Endometrial microvascular endothelial cells (primary cell): ENCODE data around the gene GHRL. TPM values are rescaled to one million over a fixed set of nuclear protein-coding genes. Genes with fewer than 3 reads are reported as not detected.
"Not testable (repeated sequence)": the region's sequence is repeated elsewhere in the genome, so short reads cannot be mapped to it uniquely, and the experiment has no call there.

Experiments
- in situ Hi-C: cut with HindIII; loops from 2 replicates; pipeline ENCODE4 v1.10.0; 2017; ENCODE audit warnings: low sequenced_read_pairs, low pct_unique_long_range_greater_than_20kb; ENCODE audit errors: inconsistent ontology term
- total RNA-seq: library from RNA; depleted of rRNA; stranded (reverse); fragments of >200 nt; gene quantifications from one replicate; pipeline ENCODE4 v1.2.3, GENCODE V29; 2015; ENCODE audit errors: inconsistent ontology term

GHRL gene
- total RNA-seq, 1 donor from 2014 or later: not detected

DNA sequence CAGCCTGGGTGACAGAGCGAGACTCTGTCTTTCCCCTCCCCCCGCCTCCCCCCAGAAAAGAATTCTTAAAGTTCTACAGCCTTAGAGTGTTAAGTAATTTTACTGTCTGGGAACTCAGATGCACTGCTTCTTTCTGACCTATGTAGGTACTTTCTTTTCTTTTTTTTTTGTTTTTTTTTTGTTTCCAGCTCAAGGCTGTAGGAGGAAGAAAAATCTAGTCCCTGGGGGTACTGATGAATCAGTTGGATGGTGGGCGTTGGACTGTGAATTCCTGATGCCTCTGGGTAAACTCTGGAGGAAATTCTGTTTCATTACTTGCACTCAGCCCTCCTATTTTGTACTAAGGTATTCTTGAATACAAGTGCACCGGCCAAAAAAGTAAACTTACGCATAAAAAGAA lies 10.8 kb downstream of the GHRL start:
- in situ Hi-C loops: no loop called here

DNA sequence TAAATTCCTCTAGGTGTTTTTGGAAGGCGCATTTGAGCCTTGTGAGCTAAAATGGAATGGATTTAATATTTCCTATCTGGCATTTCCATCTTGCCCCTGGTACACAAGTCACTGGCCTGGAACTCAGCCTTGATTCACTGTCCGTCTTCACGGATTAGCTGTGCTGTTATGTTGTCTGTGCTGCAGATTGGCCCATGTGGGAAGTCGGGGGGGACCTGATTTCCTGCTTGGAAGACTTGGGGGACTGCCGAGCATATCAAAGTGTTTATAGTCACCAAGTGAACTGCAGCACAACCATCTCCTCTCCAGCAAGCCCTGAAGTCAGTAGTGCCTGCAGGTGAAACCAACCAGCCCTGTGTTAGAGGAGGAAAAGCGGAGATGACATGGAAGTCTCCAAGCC lies 12.2 kb downstream of the GHRL start:
- in situ Hi-C loops: no loop called here

DNA sequence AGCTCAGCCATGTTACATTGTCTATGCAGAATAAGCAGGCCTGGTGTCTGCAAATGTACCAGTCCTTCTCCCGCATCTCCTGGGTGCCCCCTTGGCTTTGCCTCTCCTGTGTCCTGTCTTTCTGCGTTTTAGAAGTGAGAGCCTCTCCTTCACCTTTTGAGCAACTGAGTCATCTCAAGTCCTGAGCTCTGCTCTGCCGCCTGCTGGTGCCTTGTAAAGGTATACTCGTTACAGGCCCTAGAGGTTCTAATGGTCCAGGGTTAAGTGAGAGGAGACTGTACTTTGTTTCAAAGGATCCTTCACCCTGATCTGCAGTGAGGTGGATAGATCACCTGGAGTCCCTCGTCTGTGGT lies 12.6 kb downstream of the GHRL start:
- in situ Hi-C loops: no loop called here

DNA sequence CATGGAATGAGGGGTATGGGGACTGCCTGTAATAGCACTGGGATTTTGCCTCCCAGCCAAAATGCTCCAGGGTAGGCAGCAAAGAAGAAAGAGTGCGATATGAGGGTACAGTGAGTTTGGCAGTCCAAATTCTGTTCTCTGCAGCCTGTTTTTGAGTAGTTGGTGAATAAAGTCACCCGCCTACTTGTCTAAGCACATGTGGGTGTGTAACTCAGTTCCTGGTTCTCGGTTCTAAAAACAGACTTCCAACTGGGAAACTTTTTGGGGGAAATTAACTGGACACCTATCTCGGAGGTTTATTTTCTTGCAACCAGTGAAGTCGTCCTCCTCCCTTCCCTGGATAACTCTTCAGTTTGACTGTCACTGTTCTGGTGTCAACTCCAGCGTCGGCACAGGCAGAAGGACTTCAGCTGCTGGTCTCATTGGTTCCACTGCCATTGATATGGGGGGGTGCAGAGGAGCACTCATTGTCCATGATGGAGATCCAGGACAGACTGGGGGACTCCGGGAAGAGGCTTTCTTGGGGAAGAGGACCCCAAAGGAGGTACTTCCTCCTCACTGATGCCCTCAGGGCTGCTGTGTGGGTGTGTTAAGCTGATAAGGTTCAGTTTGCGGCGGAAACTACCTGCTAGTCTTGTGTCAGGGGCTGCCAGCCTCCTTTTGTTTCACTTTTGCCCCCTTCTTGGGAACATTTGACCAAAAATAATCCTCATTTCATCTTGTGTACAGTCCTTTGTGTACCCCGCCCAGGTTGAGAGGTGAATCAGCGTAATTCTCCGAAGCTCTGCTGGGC lies 13.2 kb downstream of the GHRL start:
- in situ Hi-C loops: no loop called here

DNA sequence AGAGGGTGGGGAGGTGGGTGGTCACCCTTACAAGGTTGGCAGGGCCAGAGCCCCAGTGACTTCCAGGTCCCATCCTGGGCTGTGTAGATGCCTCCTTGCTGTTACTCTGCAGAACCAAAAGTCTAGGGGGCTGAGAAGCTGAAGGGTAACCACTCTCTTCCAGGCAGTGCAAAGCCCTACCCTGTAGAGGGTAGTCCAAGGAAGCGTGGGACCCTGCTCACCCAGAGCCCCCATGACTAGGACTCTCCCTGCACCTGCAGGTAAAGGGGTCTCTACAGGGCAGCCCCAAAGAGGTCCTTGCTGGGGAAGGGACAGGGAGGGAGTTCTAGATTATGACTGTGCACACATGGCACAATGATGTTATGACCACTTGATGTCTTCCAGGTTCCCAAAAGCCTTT lies 14.2 kb downstream of the GHRL start:
- in situ Hi-C loops: no loop called here

DNA sequence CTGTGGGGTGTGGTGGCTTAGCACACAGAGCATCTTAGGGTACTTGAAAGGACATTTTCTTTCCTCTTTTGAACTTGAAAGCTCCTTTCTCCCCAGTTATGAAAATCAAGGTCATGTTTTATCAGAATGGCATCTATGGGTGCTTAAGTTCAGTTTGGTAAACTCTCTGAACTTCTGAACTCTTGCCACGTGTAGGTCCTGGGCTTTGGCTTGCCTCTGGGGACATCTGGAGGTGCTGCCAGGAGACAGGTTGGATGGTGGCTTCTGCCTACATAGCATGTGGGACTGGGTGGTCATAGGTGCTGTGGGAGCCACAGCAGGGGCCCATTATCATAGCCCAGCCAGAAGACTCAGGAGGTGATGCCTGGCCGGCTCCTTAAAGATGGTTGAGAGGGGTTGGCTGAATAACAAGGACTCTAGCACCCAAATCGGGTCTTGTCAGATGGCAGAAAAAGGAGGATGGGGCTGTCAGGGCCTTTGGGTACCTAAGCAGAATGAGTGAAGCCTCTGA lies 15.6 kb downstream of the GHRL start:
- in situ Hi-C loops: no loop called here

DNA sequence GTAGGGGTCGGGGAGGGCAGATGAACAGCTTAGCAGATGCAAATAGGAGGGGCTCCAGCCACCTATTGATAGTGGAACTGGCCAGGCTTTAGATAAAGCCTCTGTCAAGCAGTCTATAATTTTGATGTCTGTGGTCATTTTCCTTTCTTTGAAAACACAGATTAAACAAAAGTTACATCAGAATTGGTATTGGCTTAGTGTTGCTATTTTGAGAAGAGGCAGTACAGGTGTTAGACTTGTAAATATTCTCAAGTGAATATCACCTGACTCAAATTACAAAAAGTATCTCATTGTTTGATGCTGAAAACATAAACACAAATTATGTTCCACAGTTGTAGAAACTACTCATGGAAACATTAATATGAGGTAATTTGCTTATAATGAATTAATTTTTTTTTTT lies 18.1 kb downstream of the GHRL start:
- in situ Hi-C loops: no loop called here

DNA sequence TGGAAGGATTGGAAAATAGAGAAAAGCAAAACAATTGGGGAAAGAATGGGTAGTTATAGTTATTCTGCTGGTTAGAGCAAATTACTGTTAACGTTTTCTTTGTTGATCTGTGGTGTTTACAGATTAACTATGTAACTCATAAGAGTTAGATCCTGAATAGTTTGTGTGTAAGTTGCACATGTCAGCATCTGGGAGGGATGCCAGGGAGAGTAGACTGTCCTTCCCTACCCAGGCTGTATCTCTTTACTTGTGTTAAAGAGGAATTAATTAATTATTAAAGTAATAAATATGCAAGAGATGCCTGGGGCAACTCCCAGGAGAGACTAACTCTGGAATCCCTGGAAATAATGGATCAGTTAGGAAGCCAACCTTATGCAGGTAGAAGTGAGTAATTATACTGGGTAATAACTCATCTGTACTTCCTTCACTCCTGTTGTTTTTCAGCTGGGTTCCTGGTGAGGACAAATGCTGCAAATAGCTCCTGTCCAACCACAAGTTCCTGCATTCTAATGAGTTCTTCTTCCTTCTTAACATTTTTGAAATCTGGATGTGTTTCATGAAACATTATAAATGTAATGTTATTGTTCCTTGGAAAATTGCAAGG lies 18.9 kb downstream of the GHRL start:
- in situ Hi-C loops: no loop called here

DNA sequence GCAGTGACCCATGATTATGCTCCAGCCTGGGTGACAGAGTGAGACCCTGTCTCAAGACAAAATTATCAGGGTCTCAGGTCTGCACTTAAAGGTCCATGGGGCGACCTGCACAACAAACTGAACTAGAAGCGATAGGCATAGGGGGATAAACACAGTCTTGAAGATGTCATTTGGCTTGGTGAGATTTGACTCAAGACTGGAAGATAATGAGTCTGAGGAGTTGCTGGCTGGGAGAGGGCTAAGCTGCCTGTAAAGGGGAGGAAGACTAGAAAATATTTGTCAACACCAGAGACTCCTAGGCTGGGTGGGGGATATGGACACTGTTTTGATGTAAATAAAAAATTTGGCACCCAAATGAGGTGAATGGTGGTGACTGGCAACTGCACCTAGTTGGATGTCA lies 19.8 kb downstream of the GHRL start:
- in situ Hi-C loops: no loop called here

DNA sequence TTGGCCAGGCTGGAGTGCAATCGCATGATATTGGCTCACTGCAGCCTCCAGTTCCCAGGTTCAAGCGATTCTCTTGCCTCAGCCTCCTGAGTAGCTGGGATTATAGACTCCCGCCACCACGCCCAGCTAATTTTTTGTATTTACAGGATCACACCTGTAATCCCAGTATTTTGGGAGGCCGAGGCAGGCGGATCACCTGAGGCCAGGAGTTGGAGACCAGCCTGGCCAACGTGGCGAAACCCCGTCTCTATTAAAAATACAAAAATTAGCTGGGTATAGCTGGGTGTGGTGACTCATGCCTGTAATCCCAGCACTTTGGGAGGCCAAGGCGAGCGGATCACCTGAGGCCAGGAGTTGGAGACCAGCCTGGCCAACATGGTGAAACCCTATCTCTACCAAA lies 20.3 kb downstream of the GHRL start:
- in situ Hi-C loops: not testable (repeated sequence)

DNA sequence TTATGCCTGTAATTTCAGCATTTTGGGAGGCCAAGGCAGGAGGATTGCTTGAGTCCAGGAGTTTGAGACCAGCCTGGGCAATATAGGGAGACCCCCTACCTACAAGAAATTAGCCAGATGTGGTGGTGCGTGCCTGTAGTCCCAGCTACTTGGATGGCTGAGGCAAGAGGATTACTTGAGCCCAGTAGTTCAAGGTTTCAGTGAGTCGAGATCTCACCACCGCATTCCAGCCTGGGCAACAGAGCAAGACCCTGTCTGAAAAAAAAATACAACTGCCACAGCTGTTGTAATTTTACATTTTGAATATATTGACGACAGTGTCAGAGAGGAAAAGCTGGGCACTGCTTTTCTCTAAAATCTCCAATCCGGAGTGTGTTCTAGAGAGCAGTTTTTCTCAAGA lies 23.3 kb downstream of the GHRL start:
- in situ Hi-C loops: no loop called here

DNA sequence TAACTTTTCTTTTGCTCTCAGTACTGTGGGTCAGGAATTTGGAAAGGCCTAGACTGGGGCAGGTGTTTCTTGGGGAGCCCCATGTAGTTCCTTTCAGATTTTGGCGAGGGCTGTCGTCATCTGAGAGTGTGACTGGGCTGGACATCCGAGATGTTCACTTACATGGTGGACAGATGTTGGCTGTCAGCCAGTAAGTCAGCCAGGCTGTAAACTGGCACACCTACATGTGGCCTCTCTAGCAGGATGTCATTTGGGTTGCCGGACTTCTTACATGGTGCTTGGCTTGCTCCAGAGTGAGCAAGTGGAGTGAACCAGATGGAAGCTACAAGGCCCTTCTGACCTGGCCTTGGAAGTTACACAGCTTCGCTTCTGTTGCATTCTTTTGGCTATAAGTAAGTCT lies 23.8 kb downstream of the GHRL start:
- in situ Hi-C loops: no loop called here

DNA sequence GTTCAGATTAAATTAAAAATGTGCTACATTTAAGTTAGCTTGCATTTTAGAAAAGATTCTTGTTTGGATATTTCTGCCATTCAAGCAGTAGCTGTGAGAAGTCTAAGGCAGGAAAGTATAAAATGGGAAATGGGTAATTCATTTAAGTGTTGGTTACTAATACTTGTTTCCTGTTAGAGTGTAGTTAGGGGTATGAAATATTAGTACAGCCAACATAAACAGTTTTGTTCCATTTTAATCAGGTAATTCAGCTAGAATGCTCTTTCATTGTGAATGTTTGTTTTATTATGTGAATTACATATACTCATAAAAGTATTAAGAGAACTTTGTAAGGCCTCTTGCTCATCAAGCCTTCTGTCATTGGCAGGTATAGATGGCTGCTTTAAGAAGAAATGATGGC lies 24.6 kb downstream of the GHRL start:
- in situ Hi-C loops: no loop called here

DNA sequence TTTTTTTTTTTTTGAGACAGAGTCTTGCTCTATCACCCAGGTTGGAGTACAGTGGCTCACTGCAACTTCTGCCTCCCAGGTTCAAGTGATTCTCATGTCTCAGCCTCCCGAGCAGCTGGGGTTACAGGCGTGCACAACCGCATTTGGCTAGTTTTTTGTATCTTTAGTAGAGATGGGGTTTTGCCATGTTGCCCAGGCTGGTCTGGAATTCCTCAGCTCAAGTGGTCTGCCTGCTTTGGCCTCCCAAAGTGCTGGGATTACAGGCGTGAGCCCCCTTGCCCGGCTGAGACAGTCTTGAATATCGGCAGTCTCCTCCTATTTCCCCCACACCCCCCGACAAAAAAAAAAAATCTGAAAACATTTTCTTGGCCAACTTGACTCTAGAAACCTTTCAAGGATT lies 25.8 kb downstream of the GHRL start:
- in situ Hi-C loops: not testable (repeated sequence)

DNA sequence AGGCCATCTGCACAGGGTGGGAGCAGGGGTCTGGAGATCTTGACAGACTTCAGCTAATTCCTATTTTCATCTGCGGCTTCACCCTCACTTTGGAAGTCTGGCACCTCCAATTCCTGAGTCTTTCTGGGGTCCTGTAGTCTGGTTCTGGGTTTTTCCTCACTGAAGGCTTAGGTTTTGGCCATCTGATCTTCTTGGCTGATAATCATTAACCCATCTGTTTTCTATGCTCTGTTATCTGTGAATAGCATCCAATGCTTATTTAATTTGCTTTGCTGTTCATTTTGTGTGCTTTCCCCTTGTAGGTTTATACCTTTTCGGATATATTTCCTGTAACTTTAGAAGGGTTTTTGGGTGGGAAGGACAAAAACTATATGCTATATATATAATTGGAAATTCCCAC lies 26.9 kb downstream of the GHRL start:
- in situ Hi-C loops: no loop called here

DNA sequence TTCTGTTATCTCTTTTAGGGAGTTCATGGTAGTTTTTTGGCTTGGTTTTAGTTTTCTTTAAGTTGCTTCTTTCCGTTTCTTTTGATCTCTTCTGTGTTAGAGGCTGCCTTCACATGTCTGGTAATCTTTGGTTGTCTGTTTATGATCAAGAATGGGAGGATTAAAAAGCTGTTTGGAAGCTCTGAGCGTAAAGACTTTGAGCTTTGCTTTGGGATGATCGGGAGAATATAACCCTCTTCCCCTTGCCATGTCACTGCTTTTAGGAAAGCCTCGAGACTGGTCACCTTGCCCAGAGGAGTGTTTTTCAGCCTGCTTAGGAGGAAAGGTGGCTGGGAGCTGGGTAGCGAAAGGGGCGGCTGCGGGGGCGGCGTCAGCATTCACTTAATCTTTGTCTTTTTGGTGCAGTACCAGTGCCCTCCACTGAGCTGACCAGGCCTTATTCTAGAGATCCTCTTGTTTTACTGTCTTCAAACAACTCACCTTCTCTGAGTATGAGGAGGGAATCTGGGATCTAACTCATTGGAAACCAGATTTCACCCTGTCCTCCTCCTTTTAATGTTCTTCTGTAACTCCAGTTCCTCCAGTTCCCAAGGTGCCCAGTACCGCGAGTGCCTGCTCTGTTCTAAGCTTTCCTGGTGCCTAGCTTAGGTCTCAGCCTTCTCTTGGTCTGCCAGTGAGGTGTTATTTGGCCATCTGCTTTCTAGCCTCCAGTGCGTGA lies 28.9 kb downstream of the GHRL start:
- in situ Hi-C loops: no loop called here

DNA sequence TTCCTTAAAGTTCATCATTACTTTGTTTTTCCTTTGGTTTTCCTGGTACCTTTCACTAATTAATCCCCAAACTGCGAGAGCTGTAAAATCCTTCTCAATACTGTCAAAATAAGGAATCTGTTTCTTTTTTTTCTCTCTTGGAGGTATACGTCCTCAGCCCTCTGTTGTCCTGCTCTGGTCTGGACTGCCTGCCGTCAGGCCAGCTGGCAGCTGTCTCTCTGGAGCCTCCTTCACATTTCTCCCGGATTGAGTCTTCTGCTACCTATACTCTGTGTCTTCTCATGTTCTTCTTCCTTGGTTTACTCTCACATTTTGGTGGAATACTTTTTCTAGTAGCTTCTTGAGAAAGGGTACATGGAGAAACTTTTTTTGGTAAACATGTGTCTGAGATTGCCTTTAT lies 30.7 kb downstream of the GHRL start:
- in situ Hi-C loops: no loop called here

DNA sequence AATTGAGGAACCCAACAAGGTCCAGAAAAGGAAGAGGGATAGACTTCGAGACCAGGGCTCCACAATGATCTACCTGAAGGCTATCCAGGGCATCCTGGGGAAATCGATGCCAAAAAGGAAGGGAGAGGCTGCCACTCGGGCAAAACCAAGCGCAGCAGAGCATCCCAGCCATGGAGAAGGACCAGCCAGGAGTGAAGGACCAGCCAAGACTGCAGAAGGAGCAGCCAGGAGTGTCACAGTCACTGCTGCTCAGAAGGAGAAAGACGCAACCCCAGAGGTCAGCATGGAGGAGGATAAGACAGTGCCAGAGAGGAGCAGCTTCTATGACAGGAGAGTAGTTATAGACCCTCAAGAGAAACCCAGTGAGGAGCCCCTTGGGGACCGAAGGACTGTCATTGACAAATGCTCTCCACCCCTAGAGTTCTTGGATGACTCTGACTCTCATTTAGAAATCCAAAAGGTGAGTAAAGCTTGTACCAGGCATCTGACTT lies 32.5 kb downstream of the GHRL start:
- in situ Hi-C loops: no loop called here

DNA sequence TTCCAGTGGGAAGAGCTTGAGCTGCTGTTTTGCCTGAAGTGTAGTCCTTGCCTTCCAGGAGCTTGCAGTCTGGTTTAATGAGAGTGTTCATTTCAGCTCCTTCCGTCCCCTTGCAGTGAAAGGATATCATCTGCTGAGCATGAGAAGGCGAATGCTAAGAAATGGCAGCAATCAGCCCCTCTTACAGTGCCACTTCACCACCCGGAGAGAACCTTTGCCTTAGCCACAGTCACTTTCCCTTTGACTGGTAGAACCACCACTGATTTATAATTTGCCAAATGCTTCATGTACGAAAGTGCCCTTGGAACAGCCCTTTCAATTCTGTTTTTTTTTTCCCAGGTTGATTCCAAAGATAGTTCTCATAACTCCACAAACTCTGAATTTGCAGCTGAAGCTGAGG lies 32.9 kb downstream of the GHRL start:
- in situ Hi-C loops: no loop called here

DNA sequence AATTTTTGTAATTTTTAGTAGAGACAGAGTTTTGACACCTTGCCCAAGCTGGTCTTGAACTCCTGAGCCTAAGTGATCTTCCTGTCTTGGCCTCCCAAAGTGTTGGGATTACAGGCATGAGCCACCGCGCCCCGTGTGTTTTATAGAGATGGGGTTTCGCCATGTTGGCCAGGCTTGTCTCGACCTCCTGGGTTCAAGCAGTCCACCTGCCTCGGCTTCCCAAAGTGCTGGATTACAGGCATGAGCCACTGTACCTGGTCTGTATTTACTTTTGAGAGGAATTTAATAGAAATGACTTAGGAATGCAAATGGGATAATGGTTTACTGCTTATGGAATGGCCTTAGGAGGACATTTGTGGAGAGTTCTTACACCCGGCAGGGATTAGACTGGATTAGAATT lies 33.7 kb downstream of the GHRL start:
- in situ Hi-C loops: no loop called here
